Lower leg skin (tissue), 4 donors: Measurements from ENCODE around the gene STK4. TPM values are rescaled to one million over a fixed set of nuclear protein-coding genes. Genes with fewer than 3 reads are reported as not detected.

Source experiments
- DNase-seq, 2 donors: peaks; one replicate each; pipeline ENCODE4 v3.0.0-alpha.2; 2019; ENCODE audit warnings: low spot score in 2 of 2
- H3K4me3 ChIP-seq: fragments of 200-600 bp; sonication (generic); 2 replicates; pipeline ENCODE4 v1.5.1; 2017; ENCODE audit warnings: mild to moderate bottlenecking, low read depth; ENCODE audit not compliant: poor library complexity, severe bottlenecking
- CTCF ChIP-seq, 3 donors: fragments of 450-650 bp; IDR thresholded peaks; one replicate each; pipeline ENCODE4 v1.5.1; 2016; ENCODE audit warnings: antibody characterized with exemption in 3 of 3, mild to moderate bottlenecking in 3 of 3, moderate library complexity in 2 of 3
- POLR2A ChIP-seq, 2 donors: fragments of 450-650 bp; IDR thresholded peaks; one replicate each; pipeline ENCODE4 v1.6.1; 2016 to 2017; ENCODE audit warnings: antibody characterized with exemption in 2 of 2, mild to moderate bottlenecking in 1 of 2, moderate library complexity in 1 of 2
- WGBS, 2 donors: methylation state at CpG; one replicate each; pipeline ENCODE4 v1.1.5; 2018; 5-methylcytosine and 5-hydroxymethylcytosine counted together
- intact Hi-C: fragments of 100-400 bp; cut with DNase I; formaldehyde crosslinking; loops from one replicate; pipeline ENCODE4 v1.15.0; 2023; ENCODE audit warnings: low total_unique reads
- total RNA-seq, 4 donors: library from RNA; depleted of rRNA; stranded (reverse); fragments of >200 nt; gene quantifications; one replicate each; pipeline ENCODE4 v1.1.0, GENCODE V29; 2016

STK4 gene
- total RNA-seq, 4 donors from 2014 or later, result 27.0 to 37.4 (median 28.2) TPM

DNA sequence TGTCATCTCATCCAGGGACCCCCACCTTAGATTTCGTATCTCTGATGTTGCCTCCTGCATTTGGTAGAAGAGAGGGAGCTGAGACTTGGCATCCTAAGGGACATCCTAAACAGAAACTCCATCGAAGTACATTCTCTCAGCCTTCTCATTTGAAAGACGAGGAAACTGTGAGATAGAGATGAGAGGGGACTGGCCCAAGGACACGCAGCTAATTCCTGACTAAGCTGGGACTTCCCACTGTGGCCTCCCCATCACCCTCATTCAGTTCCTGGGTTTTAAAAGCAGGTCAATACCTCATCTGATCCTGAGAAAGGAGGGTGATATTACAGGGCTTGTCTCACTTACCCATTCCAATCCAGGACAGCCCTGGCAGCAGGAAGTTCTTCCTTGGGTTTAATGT, 149.5 kb downstream of the STK4 start:
- intact Hi-C loops, result no loop called here
- DNase-seq, result no peak
- TF ChIP-seq POLR2A (IDR thresholded peaks at IDR 0.05), result no peak
- no peak for TF ChIP-seq CTCF (IDR thresholded peaks at IDR 0.05)
- 55 to 71% methylated on average over 4 of the region's 4 CpGs for WGBS, 2 donors
- H3K4me3 ChIP-seq, result no peak overlapping the region

DNA sequence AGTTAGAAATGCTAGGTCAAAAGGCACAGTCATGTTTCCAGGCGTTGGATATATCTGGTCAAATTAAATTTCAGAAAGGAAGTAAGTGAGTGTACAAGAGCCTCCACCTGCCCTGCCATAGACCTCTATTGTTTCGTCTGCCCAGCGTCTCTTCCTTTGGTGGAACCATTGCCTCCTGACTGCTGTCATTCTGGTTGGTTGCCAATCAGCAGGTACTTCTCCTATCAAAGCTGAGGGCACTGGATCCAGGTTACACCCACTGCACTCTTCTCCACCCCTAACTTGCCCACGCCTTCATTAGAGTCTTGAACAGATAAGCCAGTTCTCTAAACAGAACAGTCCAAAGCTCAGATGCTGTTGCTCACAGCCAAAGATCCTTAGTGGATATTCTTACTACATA, 151.3 kb downstream of the STK4 start:
- intact Hi-C loops, result no loop called here
- 55 to 63% methylated on average over 4 of the region's 4 CpGs for WGBS, 2 donors
- H3K4me3 ChIP-seq, result no peak overlapping the region
- no peak for DNase-seq
- TF ChIP-seq POLR2A (IDR thresholded peaks at IDR 0.05) (no peak), CTCF (IDR thresholded peaks at IDR 0.05) (no peak)

DNA sequence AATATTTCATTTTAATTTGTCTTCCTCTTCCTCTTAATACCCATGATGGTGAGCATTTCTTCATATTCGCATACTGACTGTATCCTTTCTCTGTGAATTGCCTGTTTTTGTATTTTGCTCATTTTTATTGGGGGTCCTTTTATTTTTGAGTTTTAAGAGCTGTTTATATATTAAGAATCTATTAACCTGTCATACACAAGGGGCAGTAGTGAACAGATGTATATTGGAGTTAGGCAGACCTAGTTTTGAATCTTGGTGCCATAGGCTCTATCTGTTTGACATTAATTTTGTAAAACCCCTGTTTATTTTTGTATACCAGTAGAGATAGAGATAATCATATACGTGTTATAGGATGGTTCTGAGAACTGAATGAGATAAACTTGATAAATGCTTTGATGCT, 151.7 kb downstream of the STK4 start:
- no peak for DNase-seq
- WGBS, 2 donors, result 71 to 80% methylated on average over 2 of the region's 2 CpGs
- no peak for TF ChIP-seq POLR2A (IDR thresholded peaks at IDR 0.05)
- TF ChIP-seq CTCF (IDR thresholded peaks at IDR 0.05), result no peak
- no peak overlapping the region for H3K4me3 ChIP-seq
- intact Hi-C loops, result no loop called here

- H3K4me3 ChIP-seq, result no peak overlapping the region
- TF ChIP-seq CTCF (IDR thresholded peaks at IDR 0.05), result no peak
- no peak for DNase-seq
- 81 to 93% methylated on average over 2 of the region's 2 CpGs for WGBS, 2 donors
- intact Hi-C loops, result no loop called here
Observed at GRCh38 chr20:45119556-45120266, 153.4 kb downstream of the STK4 start.

DNA sequence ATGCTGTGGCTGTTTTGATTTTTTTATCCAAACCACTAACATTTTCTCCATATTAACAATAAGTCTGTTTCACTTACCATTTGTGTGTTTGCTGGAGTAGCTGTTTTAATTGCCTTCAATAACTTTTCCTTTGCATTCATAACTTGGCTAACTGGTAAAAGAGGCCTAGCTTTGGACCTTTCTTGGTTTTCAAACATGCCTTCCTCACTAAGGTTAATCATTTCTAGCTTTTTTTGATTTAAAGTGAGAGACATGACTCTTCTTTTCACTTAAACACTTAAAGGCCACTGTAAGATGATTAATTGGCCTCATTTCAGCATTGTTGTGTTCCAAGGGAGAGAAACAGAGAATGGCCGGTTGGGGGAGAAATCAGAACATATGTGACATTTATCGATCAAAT, 155.1 kb downstream of the STK4 start:
- TF ChIP-seq CTCF (IDR thresholded peaks at IDR 0.05) (no peak), POLR2A (IDR thresholded peaks at IDR 0.05) (no peak)
- no peak overlapping the region for H3K4me3 ChIP-seq
- intact Hi-C loops, result no loop called here
- DNase-seq, result no peak
- whole genome bisulfite sequencing, 2 donors, result 85 to 88% methylated on average over 2 of the region's 2 CpGs

GRCh38 chr20:45124365-45124764, 158.1 kb downstream of the STK4 start, which contains the start of gene WFDC12:
Gene WFDC12 (minus strand): TSS chr20:45124465. CDS start chr20:45124447, 18 bp downstream.
- no peak for DNase-seq
- TF ChIP-seq POLR2A (IDR thresholded peaks at IDR 0.05) (no peak), CTCF (IDR thresholded peaks at IDR 0.05) (no peak)
- 81 to 90% methylated on average over 6 of the region's 6 CpGs for WGBS, 2 donors

More at GRCh38 chr20:45124365-45124764, 158.1 kb downstream of the STK4 start, which contains the start of gene WFDC12:
- no peak within 1 kb of the TSS for H3K4me3 ChIP-seq
- intact Hi-C loops, result no loop called here
